Erythroblast (primary cell): Measurements from ENCODE around the gene ENPP5.

Experiments used
- GATA1 ChIP-seq: IDR thresholded peaks from 2 replicates; pipeline ENCODE4 v1.6.1; 2011; ENCODE audit warnings: low read depth, mild to moderate bottlenecking, control low read depth, low read length, moderate library complexity
- POLR2A ChIP-seq: IDR thresholded peaks from 2 replicates; pipeline ENCODE4 v1.6.1; 2011; ENCODE audit warnings: mild to moderate bottlenecking, low read length

GRCh38 chr6:46211917-46212316, 41.1 kb upstream of the ENPP5 start:
- TF ChIP-seq POLR2A (no peak), GATA1 (no peak)
